HCEC 1CT (cell line): ENCODE measurements around the gene PLPP4.
"Not testable (repeated sequence)": the region's sequence is repeated elsewhere in the genome, so short reads cannot be mapped to it uniquely, and the experiment has no call there.

Source experiments
- DNase-seq: peaks from one replicate; pipeline ENCODE4 v3.0.0-alpha.2; 2017

The PLPP4 gene

GRCh38 chr10:120492346-120492745, 35.3 kb downstream of the PLPP4 start:
- no peak for DNase-seq

- DNase-seq, result no peak
Observed at GRCh38 chr10:120493411-120494312, 36.6 kb downstream of the PLPP4 start.

GRCh38 chr10:120494313-120494710, 37.3 kb downstream of the PLPP4 start:
- no peak for DNase-seq

GRCh38 chr10:120495226-120496009, 38.4 kb downstream of the PLPP4 start:
- no peak for DNase-seq

GRCh38 chr10:120499883-120500282, 42.9 kb downstream of the PLPP4 start:
- DNase-seq, result no peak

- no peak for DNase-seq
Observed at GRCh38 chr10:120503689-120504088, 46.7 kb downstream of the PLPP4 start.

- not testable (repeated sequence) for DNase-seq
Observed at GRCh38 chr10:120504227-120504626, 47.2 kb downstream of the PLPP4 start.

GRCh38 chr10:120505056-120505455, 48.0 kb downstream of the PLPP4 start:
- no peak for DNase-seq

- DNase-seq, result no peak
Observed at GRCh38 chr10:120505866-120506265, 48.8 kb downstream of the PLPP4 start.

GRCh38 chr10:120506674-120507073, 49.6 kb downstream of the PLPP4 start:
- no peak for DNase-seq

- DNase-seq, result no peak
Observed at GRCh38 chr10:120507175-120507574, 50.1 kb downstream of the PLPP4 start.

GRCh38 chr10:120507651-120508050, 50.6 kb downstream of the PLPP4 start:
- no peak for DNase-seq

GRCh38 chr10:120508393-120508792, 51.4 kb downstream of the PLPP4 start:
- DNase-seq, result no peak

GRCh38 chr10:120508966-120509365, 51.9 kb downstream of the PLPP4 start:
- no peak for DNase-seq

- DNase-seq, result no peak
Observed at GRCh38 chr10:120511165-120511564, 54.1 kb downstream of the PLPP4 start.

GRCh38 chr10:120513307-120513796, 56.3 kb downstream of the PLPP4 start:
- DNase-seq, result no peak

GRCh38 chr10:120514035-120514620, 57.1 kb downstream of the PLPP4 start:
- no peak for DNase-seq

- DNase-seq, result no peak
Observed at GRCh38 chr10:120514959-120515358, 57.9 kb downstream of the PLPP4 start.

- no peak for DNase-seq
Observed at GRCh38 chr10:120515741-120516140, 58.7 kb downstream of the PLPP4 start.

GRCh38 chr10:120516426-120516825, 59.4 kb downstream of the PLPP4 start:
- no peak for DNase-seq

- no peak for DNase-seq
Observed at GRCh38 chr10:120517196-120517595, 60.2 kb downstream of the PLPP4 start.

GRCh38 chr10:120517881-120518484, 61.0 kb downstream of the PLPP4 start:
- no peak for DNase-seq

- no peak for DNase-seq
Observed at GRCh38 chr10:120521880-120522279, 64.9 kb downstream of the PLPP4 start.
